Loucy (cell line): Measurements from ENCODE around the gene PTH1R.

Experiments
- H2AFZ ChIP-seq: fragments of 200-600 bp; sonication (generic); 2 replicates; pipeline ENCODE4 v1.6.0; 2016; ENCODE audit warnings: antibody characterized with exemption, mild to moderate bottlenecking, low read length, moderate library complexity
- H3F3A ChIP-seq: fragments of 200-600 bp; 2 replicates; pipeline ENCODE4 v1.6.0; 2016; ENCODE audit warnings: antibody characterized with exemption, low read depth, mild to moderate bottlenecking
- H3K27me3 ChIP-seq: fragments of 200-600 bp; sonication (generic); 2 replicates; pipeline ENCODE4 v1.6.1; 2014; ENCODE audit warnings: low read length, mild to moderate bottlenecking; ENCODE audit not compliant: insufficient read depth, poor library complexity, severe bottlenecking
- H3K36me3 ChIP-seq: fragments of 200-600 bp; sonication (generic); 2 replicates; pipeline ENCODE4 v1.6.1; 2016; ENCODE audit warnings: low read length; ENCODE audit not compliant: insufficient read depth
- H3K4me1 ChIP-seq: fragments of 200-600 bp; sonication (generic); 2 replicates; pipeline ENCODE4 v1.5.1; 2014; ENCODE audit warnings: low read length, mild to moderate bottlenecking; ENCODE audit not compliant: insufficient read depth, poor library complexity, severe bottlenecking
- H3K4me2 ChIP-seq: fragments of 200-600 bp; sonication (generic); 2 replicates; pipeline ENCODE4 v1.6.0; 2014; ENCODE audit warnings: antibody characterized with exemption, low read length, low read depth, mild to moderate bottlenecking; ENCODE audit not compliant: poor library complexity, severe bottlenecking
- H3K4me3 ChIP-seq: fragments of 200-600 bp; sonication (generic); 2 replicates; pipeline ENCODE4 v1.5.1; 2014; ENCODE audit warnings: low read length, mild to moderate bottlenecking, mixed read lengths; ENCODE audit not compliant: poor library complexity, severe bottlenecking
- H3K79me2 ChIP-seq: fragments of 200-600 bp; sonication (generic); 2 replicates; pipeline ENCODE4 v1.6.1; 2014; ENCODE audit warnings: low read length; ENCODE audit not compliant: insufficient read depth
- H3K9ac ChIP-seq: fragments of 200-600 bp; sonication (generic); 2 replicates; pipeline ENCODE4 v1.6.0; 2014; ENCODE audit warnings: mild to moderate bottlenecking, low read depth, low read length, moderate library complexity; ENCODE audit not compliant: poor library complexity, severe bottlenecking
- H3K9me2 ChIP-seq: fragments of 200-600 bp; sonication (generic); replicated peaks from 2 replicates; pipeline ENCODE4 v1.6.1; 2016; ENCODE audit warnings: low read depth, low read length, mixed read lengths
- H3K9me3 ChIP-seq: fragments of 200-600 bp; sonication (generic); 2 replicates; pipeline ENCODE4 v1.6.1; 2014; ENCODE audit warnings: mild to moderate bottlenecking, antibody characterized with exemption, low read length, low read depth; ENCODE audit not compliant: insufficient read depth
- H4K20me1 ChIP-seq: fragments of 200-600 bp; sonication (generic); 2 replicates; pipeline ENCODE4 v1.6.0; 2014; ENCODE audit warnings: antibody characterized with exemption, low read length, mild to moderate bottlenecking; ENCODE audit not compliant: insufficient read depth, poor library complexity, severe bottlenecking
- EZH2phosphoT487 ChIP-seq: fragments of 200-600 bp; IDR thresholded peaks from 2 replicates; pipeline ENCODE4 v1.6.1; 2018; ENCODE audit warnings: antibody characterized with exemption, mild to moderate bottlenecking, moderate library complexity, borderline replicate concordance
- TF ChIP-seq, protein P1 (sequence below): fragments of 200-600 bp; sonication (generic); conservative IDR thresholded peaks from 2 replicates; pipeline ENCODE4 v1.5.1; 2014; ENCODE audit warnings: mild to moderate bottlenecking, antibody characterized with exemption, low read length

Gene PTH1R

DNA sequence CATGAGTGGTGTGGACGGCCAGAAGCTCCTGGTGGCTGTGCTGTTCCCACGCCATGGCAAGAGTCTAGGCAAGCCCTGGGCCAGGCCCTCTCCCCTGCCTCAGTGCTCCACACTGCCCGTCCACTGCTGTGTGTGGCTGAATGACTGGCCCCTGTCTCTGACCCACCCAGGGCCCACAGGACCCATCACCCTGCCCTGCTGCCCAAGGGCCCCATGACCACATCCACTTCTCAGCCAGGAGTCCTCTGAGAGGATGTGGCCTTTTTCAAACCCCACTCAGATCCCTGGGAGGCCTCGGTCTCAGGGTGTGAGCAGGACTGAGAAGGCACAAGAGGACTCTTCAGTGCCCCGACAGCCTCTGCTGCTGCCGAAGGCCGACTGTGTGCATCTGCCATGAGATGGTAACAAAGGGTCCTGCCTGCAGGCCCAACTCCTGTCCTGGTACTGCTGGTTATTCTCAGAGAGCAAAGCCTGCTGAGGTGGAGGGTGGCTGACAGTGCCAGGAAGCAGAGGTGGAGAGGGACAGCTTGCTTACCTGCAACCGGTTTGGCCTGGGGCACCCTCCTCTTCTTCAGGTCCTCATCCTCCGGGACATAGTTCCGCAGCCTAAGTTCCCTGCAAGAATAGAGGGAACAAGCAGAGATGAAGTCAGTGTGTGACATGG lies 47.5 kb downstream of the PTH1R start:
- H2AFZ ChIP-seq = no peak overlapping the region
- peak overlapping the region; percentile 74 for H3K9ac ChIP-seq

DNA sequence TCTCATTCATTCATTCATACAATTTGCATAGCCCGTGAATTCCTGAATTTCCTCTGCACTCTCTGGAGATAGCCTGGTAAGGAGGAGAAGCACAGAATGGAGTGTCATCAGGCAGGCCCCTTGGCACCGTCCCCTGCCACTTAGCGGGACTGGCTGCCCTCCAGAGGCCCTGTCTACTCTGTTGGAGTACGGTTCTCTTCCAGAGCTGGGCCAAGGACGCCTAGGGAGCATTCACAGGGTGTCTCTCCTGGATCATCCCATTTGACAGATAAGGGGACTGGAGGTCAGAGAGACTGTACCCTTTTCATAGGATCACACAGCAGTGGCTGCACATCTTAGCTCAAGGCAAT lies 48.0 kb downstream of the PTH1R start:
- Histone ChIP-seq H3K79me2 (peaks cover 54% of the 10 kb centered on the region; the same call in 1 of the 2 replicates), H4K20me1 (peaks cover 5% of the 10 kb centered on the region), H3F3A (peaks cover 22% of the 10 kb centered on the region), H3K36me3 (peaks cover 66% of the 10 kb centered on the region), H3K9ac (peak overlapping the region; percentile 74), H3K4me3 (no peak overlapping the region), H3K9me2 (no peaks in the 10 kb centered on the region), H3K4me1 (peaks cover 61% of the 10 kb centered on the region), H3K4me2 (peak overlapping the region; percentile 71), H3K9me3 (no peaks in the 10 kb centered on the region; the same call in 1 of the 2 replicates), H3K27me3 (no peaks in the 10 kb centered on the region), H2AFZ (no peak overlapping the region)
- TF ChIP-seq EZH2phosphoT487 = no peak
- TF ChIP-seq, protein P1, sequence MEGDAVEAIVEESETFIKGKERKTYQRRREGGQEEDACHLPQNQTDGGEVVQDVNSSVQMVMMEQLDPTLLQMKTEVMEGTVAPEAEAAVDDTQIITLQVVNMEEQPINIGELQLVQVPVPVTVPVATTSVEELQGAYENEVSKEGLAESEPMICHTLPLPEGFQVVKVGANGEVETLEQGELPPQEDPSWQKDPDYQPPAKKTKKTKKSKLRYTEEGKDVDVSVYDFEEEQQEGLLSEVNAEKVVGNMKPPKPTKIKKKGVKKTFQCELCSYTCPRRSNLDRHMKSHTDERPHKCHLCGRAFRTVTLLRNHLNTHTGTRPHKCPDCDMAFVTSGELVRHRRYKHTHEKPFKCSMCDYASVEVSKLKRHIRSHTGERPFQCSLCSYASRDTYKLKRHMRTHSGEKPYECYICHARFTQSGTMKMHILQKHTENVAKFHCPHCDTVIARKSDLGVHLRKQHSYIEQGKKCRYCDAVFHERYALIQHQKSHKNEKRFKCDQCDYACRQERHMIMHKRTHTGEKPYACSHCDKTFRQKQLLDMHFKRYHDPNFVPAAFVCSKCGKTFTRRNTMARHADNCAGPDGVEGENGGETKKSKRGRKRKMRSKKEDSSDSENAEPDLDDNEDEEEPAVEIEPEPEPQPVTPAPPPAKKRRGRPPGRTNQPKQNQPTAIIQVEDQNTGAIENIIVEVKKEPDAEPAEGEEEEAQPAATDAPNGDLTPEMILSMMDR = no peak

More for the DNA sequence above, 47.5 kb downstream of the PTH1R start:
- H3K9me3 ChIP-seq = no peaks in the 10 kb centered on the region; the same call in 1 of the 2 replicates
- peaks cover 5% of the 10 kb centered on the region for H4K20me1 ChIP-seq
- H3K4me3 ChIP-seq = no peak overlapping the region
- H3K9me2 ChIP-seq = no peaks in the 10 kb centered on the region
- TF ChIP-seq EZH2phosphoT487 = no peak
- TF ChIP-seq, protein P1 = no peak
- H3F3A ChIP-seq = peaks cover 22% of the 10 kb centered on the region
- H3K27me3 ChIP-seq = no peaks in the 10 kb centered on the region
- H3K4me1 ChIP-seq = peaks cover 56% of the 10 kb centered on the region
- peaks cover 71% of the 10 kb centered on the region for H3K36me3 ChIP-seq
- H3K4me2 ChIP-seq = peak overlapping the region; percentile 71
- H3K79me2 ChIP-seq = peaks cover 49% of the 10 kb centered on the region; the same call in 1 of the 2 replicates

DNA sequence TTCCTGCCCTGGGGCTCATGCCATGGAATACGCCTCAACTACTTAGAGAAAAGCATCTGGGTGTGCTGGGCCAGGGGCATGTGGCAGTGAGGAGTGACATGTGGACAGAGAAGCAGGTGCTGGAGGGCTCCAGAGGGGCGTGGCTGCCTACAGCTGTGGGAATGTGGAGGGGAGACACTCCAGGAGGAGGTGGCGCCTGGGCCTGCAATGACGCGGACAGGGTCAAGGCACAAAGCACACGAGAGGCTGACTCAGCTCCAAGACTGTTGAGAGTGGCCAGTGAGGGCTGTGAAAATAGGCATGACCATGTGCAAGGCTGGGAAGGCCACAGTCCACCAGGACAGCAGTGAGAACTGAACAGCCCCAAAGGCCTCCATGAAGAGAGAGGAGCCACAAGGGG lies 48.5 kb downstream of the PTH1R start:
- Histone ChIP-seq H3K79me2 (peaks cover 59% of the 10 kb centered on the region), H3K4me2 (peak overlapping the region; percentile 71), H3K9me2 (no peaks in the 10 kb centered on the region), H4K20me1 (peaks cover 5% of the 10 kb centered on the region), H3K27me3 (no peaks in the 10 kb centered on the region), H3K9ac (peak overlapping the region; percentile 74), H2AFZ (no peak overlapping the region), H3K4me3 (peak overlapping the region; percentile 59), H3K4me1 (peaks cover 66% of the 10 kb centered on the region), H3K9me3 (no peaks in the 10 kb centered on the region; the same call in 1 of the 2 replicates), H3F3A (peaks cover 22% of the 10 kb centered on the region), H3K36me3 (peaks cover 61% of the 10 kb centered on the region)
- no peak for TF ChIP-seq EZH2phosphoT487
- TF ChIP-seq, protein P1 = no peak
